Measurements from ENCODE around the gene CALHM5.

The CALHM5 gene

GRCh38 chr6:116512111-116512559, 696 bp downstream of the CALHM5 start:
- DNase-seq, result no peak

GRCh38 chr6:116512734-116513133, 1.3 kb downstream of the CALHM5 start:
- DNase-seq, result no peak

- DNase-seq, result no peak
Observed at GRCh38 chr6:116513224-116513875, 1.9 kb downstream of the CALHM5 start.

- no peak for DNase-seq
Observed at GRCh38 chr6:116514111-116514510, 2.7 kb downstream of the CALHM5 start.

GRCh38 chr6:116515141-116515540, 3.7 kb downstream of the CALHM5 start:
- no peak for DNase-seq

GRCh38 chr6:116518621-116519368, 7.4 kb downstream of the CALHM5 start:
- DNase-seq, result no peak

- DNase-seq, result no peak
Observed at GRCh38 chr6:116522896-116523295, 11.5 kb downstream of the CALHM5 start.

GRCh38 chr6:116524236-116524635, 12.8 kb downstream of the CALHM5 start:
- no peak for DNase-seq

GRCh38 chr6:116528133-116528532, 16.7 kb downstream of the CALHM5 start:
- no peak for DNase-seq

- peak; percentile 77 for DNase-seq
Observed at GRCh38 chr6:116528780-116529179, 17.3 kb downstream of the CALHM5 start.

GRCh38 chr6:116529466-116530290, 18.2 kb downstream of the CALHM5 start:
- no peak for DNase-seq

GRCh38 chr6:116530436-116530835, 19.0 kb downstream of the CALHM5 start:
- no peak for DNase-seq

GRCh38 chr6:116531675-116532570, 20.5 kb downstream of the CALHM5 start:
- DNase-seq, result peak; percentile 77

GRCh38 chr6:116533233-116533957, 22.0 kb downstream of the CALHM5 start:
- no peak for DNase-seq

GRCh38 chr6:116535109-116535508, 23.7 kb downstream of the CALHM5 start:
- no peak for DNase-seq

- peak; percentile 56 for DNase-seq
Observed at GRCh38 chr6:116536216-116536621, 24.8 kb downstream of the CALHM5 start.

- no peak for DNase-seq
Observed at GRCh38 chr6:116542426-116542825, 31.0 kb downstream of the CALHM5 start.

- DNase-seq, result no peak
Observed at GRCh38 chr6:116543149-116543548, 31.7 kb downstream of the CALHM5 start.

GRCh38 chr6:116545651-116546050, 34.2 kb downstream of the CALHM5 start, which contains the start of gene TRAPPC3L:
TSS of gene TRAPPC3L (minus strand) at chr6:116545684. CDS start at chr6:116545514, 170 bp downstream.
- no peak for DNase-seq

GRCh38 chr6:116547358-116547757, 35.9 kb downstream of the CALHM5 start:
- DNase-seq, result no peak

GRCh38 chr6:116550796-116551195, 39.4 kb downstream of the CALHM5 start:
- no peak for DNase-seq

GRCh38 chr6:116553451-116553850, 42.0 kb downstream of the CALHM5 start, which contains the start of gene CALHM4:
TSS of gene CALHM4 (plus strand) at chr6:116553751. CDS start at chr6:116553794, 43 bp downstream.
- no peak for DNase-seq
